Inferior parietal cortex (tissue), 1 donor: ENCODE data around the gene WFDC1.

Source experiments
- DNase-seq: peaks from one replicate; pipeline ENCODE4 v3.0.0-alpha.2; 2016; ENCODE audit errors: extremely low spot score

The WFDC1 gene

DNA sequence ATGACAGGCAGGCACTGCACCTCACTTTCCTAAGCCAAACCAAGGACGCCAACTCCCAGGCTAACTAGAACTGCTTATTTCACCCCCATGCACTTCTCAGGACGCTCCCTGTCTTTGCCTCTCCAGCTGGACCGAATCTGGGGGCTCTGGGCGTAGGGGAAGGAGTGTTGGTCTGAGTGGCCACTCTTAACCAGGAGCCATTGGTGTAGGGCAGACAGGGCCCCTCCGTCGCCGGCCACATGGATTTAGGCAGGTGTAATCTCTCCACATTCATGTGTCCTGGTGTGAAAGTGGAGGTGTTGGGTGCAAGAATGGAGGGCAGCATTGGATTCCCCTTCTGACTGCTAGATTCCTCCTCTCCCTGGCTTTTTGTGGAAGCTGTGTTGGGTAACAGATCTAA lies 83.4 kb downstream of the WFDC1 start:
- no peak for DNase-seq

- DNase-seq = no peak
These were observed 83.9 kb downstream of the WFDC1 start for GRCh38 chr16:84378567-84378966.

- no peak for DNase-seq
These were observed 84.5 kb downstream of the WFDC1 start for GRCh38 chr16:84379008-84379708.
